GM19023 (cell line): ENCODE data around the gene E2F8.

Experiments
- ATAC-seq: cut with Tn5 transposase; IDR thresholded peaks from one replicate; pipeline ENCODE4 v1.9.1; 2021; ENCODE audit warnings: mild to moderate bottlenecking, moderate library complexity; ENCODE audit not compliant: unreplicated experiment

Gene E2F8

GRCh38 chr11:19225123-19225522 is 15.6 kb downstream of the E2F8 start:
- no peak for ATAC-seq

- ATAC-seq, result no peak
Observed at GRCh38 chr11:19220903-19221724, 19.6 kb downstream of the E2F8 start.

DNA sequence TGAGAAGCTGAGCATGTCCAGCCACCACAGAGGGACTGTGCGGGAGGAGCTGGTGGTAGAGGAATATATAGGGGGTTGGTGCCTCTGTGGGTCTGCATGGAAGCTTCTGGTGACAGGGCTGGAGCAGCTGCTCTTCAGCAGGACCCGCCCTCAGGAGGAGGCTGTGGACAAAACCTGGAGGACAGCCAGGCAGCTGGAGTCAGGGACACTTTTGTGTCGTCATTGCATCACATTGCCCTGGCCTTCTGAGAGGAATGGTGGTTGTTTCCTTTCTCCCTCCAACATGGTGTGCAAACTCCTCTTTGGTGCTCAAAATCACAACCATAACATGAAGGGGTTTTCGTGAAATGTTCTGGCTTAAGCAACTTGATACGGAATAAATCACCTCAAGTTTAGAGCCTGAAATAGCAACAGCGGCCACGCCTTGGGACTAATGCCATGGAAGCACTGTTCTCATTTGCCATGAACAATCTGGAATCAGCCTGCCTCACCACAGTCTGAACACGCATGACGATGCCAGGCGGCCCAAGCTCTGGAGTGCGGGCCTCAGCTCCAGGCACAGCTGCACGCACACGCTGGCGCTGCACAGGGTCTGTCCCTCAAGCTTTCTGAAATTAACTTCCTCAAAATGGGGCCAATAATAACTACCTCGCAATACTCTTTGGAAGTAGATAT is 21.8 kb downstream of the E2F8 start:
- no peak for ATAC-seq

GRCh38 chr11:19218216-19218615 is 22.5 kb downstream of the E2F8 start:
- ATAC-seq, result no peak

DNA sequence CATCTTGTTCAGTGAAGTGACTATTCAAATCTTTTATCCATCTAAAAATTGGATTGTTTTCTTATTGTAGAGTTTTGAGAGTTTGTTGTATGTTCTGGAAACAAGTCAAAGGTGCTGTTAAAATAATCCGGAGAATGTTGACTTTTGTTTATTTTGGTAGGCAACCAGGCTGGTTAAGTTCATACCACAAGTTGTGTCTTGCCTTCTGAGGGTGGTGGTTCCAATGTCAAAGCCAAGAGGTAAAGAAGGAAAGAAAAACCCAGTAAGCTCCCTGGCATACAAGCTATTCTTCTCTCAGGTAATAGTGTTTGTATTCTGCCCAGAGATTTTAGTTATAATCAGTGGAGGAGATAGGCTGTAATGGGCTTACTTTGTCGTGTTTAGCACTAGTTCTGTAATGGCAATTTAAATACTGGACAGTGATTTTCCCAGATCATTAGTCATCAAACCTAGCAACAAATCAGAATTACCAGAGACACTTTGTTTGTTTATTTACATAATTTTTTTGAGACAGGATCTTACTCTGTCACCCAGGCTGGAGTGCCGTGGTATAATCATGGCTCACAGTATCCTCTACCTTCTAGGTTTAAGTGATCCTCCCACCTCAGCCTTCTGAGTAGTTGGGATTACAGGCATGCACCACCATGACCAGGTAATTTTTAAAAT is 23.9 kb downstream of the E2F8 start:
- no peak for ATAC-seq

GRCh38 chr11:19216021-19216420 is 24.7 kb downstream of the E2F8 start:
- ATAC-seq, result no peak

DNA sequence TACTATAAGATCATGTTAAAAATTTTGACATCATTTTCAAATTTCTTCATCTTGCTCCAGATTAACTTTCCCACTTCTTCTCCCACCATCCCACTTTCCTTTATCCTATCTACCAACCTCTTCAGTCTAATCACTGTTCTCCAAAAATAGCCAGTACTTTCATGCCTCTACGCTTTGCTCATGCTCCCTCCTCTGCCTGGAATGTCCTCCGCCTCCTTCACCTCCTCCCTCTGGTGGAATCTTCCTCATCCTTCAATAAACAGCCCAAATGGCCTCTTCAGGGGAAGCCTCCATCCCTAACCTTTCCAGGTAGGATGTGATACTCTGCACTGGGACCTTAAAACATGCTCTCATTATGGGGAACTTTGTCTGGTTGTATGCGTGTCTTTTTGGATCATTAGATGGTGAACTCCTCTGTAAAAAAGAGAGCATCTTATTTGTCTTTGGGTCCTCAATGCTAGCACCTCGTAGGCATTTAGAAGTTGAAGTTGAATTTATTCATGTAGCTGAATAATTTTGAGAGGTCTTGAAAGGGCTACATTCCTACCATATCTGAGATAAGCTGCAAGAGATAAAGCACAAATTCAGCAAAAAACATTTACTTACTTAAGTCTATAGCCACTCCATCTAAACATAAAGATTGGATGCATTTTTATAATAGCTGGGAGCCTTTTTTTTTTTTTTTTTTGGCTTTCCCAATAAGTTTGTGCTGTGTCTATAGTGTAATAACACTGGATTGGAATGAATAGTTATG is 31.0 kb downstream of the E2F8 start:
- no peak for ATAC-seq

DNA sequence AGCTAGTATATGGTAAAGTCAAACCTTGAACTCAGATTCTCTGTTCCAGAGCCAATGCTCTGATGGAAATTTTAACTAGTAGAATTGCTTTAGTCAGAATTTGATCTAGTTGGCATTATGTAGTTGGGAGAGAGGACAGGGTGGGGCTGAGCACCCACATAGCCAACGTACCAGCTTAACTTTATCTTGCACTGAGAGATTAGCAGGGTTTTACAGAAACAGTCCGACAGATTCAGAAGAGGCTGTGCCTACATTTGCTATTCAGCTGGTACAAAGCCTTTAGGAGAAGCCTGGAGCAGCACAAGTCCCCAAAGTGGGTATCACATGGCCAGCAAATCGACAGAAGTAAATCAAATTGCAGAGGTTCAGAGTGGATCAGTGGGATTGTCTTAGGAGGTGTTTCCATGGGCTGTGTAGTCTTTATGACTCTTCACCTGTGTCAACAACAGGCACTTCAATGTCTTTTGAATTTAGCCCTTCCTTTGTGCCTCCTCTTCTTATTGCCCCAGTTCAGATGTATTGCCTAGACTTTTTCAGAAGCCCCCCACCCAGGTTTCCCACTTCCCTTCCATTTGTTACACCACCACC is 31.7 kb downstream of the E2F8 start:
- no peak for ATAC-seq

DNA sequence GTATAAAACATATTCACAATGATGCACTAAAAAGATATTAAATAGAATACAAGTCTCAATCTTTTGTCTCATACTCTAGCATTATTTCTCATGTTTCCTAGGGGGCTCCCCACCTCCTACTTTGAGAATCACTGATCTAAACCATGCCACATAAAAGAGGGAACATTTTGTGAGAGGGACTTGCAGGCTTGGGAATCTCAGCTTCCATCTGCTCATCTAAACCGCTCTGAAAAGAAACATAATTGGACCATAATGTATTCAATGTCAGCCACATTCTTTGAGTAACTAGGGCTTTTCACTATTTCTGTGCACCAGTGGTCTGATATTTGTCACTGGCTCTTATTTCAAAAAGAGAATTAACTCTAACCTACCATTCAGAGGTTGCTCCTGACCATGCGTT is 32.6 kb downstream of the E2F8 start:
- no peak for ATAC-seq

DNA sequence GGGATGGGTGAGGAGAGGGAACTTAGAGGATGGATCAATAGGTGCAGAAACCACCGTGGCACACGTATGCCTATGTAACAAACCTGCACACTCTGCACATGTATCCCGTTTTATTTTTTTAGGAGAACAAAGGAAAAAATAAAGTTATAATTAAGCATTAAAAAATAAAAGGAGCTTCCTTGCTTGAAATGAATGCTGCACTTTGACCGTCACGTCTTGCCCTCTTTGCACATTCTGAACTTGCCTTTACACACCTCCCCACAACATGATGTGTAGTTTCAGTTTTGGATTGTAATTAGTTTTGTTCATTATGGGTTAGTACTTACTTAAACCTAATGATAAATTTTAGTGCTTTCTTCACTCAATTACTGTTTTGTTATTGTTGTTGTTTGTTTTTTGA is 35.9 kb downstream of the E2F8 start:
- ATAC-seq, result no peak

GRCh38 chr11:19201737-19202605 is 38.8 kb downstream of the E2F8 start, which contains the start of gene CSRP3:
CSRP3 (minus strand) TSS chr11:19201983; CDS start chr11:19192448, 9,535 bp downstream.
- ATAC-seq, result no peak

GRCh38 chr11:19200410-19201201 is 40.1 kb downstream of the E2F8 start:
- no peak for ATAC-seq

GRCh38 chr11:19199771-19200170 is 41.0 kb downstream of the E2F8 start:
- no peak for ATAC-seq

DNA sequence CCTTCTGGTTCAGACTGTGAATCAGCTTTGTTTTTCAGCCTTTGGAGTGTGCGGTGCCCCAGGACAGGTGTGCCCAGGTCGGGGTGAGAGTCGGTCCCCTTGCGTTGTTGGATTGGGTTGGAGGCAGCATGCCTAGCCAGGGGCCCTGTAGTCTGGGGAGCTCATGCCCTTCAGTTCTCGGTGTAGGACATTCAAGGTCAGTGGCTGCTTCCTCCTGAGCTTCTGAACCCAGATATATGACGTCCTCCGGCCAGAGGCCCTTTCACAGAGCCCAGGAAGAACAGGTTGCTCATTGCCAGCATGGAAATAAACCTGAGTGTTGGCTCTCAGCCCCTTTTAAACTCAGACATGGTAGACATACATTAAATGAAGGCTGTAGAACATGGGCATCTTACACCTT is 41.7 kb downstream of the E2F8 start:
- no peak for ATAC-seq

DNA sequence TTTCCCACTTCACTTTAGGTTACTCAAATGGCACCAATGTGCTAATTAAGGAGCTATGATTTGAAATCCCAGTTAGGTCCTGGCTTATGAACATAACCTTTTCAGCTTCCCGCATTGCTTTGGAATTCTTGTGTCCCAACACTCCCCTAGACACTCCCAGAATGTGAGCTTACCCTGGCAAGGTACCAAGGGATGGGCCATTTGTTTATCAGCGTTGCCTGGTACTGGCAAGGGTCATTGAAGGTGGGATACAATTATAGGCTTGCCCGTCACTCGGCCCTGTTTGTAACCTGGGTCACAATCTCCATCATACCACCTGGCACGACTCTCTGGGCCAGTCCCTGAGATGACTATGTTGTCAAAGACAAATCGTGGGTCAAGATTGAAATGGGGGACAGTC is 44.3 kb downstream of the E2F8 start:
- ATAC-seq, result no peak

- no peak for ATAC-seq
Observed at GRCh38 chr11:19194620-19195308, 46.0 kb downstream of the E2F8 start.

DNA sequence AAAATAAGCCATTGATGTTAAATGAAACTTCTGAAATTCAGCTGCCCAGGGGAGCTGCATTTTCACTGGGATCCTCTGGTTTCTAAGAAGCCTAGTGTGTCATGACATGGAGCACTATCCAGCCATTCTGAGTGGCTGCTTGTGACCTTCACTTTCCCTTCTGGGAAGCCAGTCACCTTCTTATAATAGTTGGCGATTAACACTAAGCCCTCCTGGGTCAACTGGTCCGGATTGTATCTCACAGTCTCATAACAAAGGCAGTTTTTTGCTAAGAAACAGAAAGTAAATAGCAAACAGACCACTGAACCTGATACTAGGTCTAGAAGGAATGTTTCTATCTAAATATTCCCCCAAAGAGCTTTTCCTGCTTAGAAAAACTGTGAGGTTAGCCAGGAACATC is 46.8 kb downstream of the E2F8 start:
- no peak for ATAC-seq

GRCh38 chr11:19191530-19192169 is 49.1 kb downstream of the E2F8 start:
- no peak for ATAC-seq
